ENCODE measurements around the gene PTPRO. TPM values are rescaled to one million over a fixed set of nuclear protein-coding genes. Genes with fewer than 3 reads are reported as not detected.

The PTPRO gene
- total and polyA plus RNA-seq, 10 of the 15 experiments (the other 5 are each of a cell fraction or from before 2014, with no cell fraction given), result 1.2 to 5.3 (median 3.5) TPM

DNA sequence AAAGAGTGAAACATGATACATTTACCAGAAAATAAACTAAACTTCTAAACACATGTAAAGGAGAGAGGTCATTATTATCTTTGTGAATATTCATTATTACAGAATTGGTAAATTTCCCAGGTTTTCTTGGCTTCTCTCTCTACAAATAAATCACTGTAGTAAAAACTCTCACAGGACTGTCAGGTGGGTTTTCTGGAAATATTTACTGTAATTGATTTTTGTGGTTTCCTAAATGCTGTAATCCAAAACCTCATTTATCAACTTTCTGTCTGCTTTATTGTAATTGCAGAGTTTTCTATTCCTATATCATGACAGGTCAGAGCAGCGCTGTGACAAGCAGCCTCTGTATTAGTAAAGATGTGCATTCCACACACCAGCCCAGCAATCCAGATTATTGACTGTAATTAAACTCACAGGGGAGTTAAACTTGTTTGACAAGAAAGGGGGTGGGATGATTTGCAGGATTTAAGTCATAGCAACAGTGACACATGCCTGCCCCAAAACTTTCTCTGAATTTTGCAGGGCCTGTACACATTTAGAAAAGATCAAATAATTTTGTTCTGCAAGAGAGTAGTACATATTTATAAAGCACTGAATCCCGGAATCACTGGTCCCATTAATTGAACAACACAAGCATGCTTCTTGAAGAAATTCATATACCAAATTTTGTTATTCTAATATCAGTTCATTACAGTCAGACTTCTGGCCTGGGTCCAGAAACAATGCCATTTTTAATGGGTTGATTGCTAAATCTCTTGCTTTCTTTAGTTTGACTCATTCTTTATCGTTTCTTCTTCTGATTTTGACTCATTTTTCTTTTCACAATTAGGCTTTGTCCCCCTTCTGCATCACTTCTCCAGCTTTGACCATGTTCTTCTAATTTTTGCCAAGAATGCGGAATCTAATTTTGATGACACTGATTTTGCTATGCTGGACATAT lies 42.2 kb downstream of the PTPRO start (continued):
- TF ChIP-seq, protein P1, sequence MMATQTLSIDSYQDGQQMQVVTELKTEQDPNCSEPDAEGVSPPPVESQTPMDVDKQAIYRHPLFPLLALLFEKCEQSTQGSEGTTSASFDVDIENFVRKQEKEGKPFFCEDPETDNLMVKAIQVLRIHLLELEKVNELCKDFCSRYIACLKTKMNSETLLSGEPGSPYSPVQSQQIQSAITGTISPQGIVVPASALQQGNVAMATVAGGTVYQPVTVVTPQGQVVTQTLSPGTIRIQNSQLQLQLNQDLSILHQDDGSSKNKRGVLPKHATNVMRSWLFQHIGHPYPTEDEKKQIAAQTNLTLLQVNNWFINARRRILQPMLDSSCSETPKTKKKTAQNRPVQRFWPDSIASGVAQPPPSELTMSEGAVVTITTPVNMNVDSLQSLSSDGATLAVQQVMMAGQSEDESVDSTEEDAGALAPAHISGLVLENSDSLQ (IDR thresholded peaks at IDR 0.05), result no peak

GRCh38 chr12:15368812-15369211 lies 46.5 kb downstream of the PTPRO start:
- SMC1A ChIA-PET (ENCODE audit: uncharacterized antibody, unreplicated experiment), result no interaction called here
- Histone ChIP-seq H4K20me1 (ENCODE audit: control insufficient read depth, insufficient read depth) (no peaks in the 10 kb centered on the region), H3K27me3 (replicated peaks in 1 of 2; ENCODE audit: control insufficient read depth in 2 of 2, insufficient read depth in 2 of 2, low read length in 1 of 2) (no peaks in the 10 kb centered on the region), H3K9ac (ENCODE audit: control insufficient read depth, insufficient read depth, low read length) (no peak overlapping the region), H3K4me2 (ENCODE audit: control insufficient read depth, insufficient read depth) (no peak overlapping the region), H3K27ac (ENCODE audit: control insufficient read depth, insufficient read depth) (no peak overlapping the region), H3K36me3 (ENCODE audit: control insufficient read depth in 2 of 2, insufficient read depth in 2 of 2, low read length in 1 of 2) (no peaks in the 10 kb centered on the region), H3K79me2 (ENCODE audit: control insufficient read depth, insufficient read depth, low read length) (no peaks in the 10 kb centered on the region), H2AFZ (ENCODE audit: control insufficient read depth, low read depth, low read length) (no peak overlapping the region), H3K9me3 (replicated peaks; ENCODE audit: control insufficient read depth, insufficient read depth, low read length) (no peaks in the 10 kb centered on the region), H3K4me3 (no peak overlapping the region), H3K4me1 (ENCODE audit: control insufficient read depth, insufficient read depth, low read length) (no peaks in the 10 kb centered on the region)
- DNase-seq (ENCODE audit: low read depth, low spot score), result no peak
- in situ Hi-C loops (cut with MboI), result no loop called here
- no TSS peak for BruUV-seq (replicated peaks)
- no peak for ATAC-seq
- FAIRE-seq, result no peak
- CTCF ChIA-PET, result interaction anchor here (0.9 kb wide), 1 partner anchor 20 kb away, joined by 3 read pairs; no protein-coding TSS in a partner anchor
- intact Hi-C loops (cut with micrococcal nuclease; ENCODE audit: unreplicated experiment), result no loop called here
- RAD21 ChIA-PET (ENCODE audit: unreplicated experiment), result no interaction called here
- POLR2A ChIA-PET, result no interaction called here
- 4% methylated on average over 4 of the region's 4 CpGs for WGBS (ENCODE audit: insufficient coverage, insufficient replicate concordance, low lambda C conversion rate, missing lambda C conversion rate)
- TF ChIP-seq NR2C2 (IDR thresholded peaks at IDR 0.05; ENCODE audit: borderline replicate concordance, control insufficient read depth, insufficient read length, low read depth) (no peak), MTA3 (IDR thresholded peaks at IDR 0.05; ENCODE audit: borderline replicate concordance, low read length) (no peak), IRF4 (IDR thresholded peaks at IDR 0.05; ENCODE audit: low read depth, low read length) (no peak), EED (IDR thresholded peaks at IDR 0.05; ENCODE audit: low read depth) (no peak), TBL1XR1 (IDR thresholded peaks at IDR 0.05; ENCODE audit: low read depth, low read length) (no peak), FOXK2 (IDR thresholded peaks at IDR 0.05) (no peak), NFIC (IDR thresholded peaks at IDR 0.05; ENCODE audit: low read depth, low read length) (no peak), DPF2 (IDR thresholded peaks at IDR 0.05) (no peak), WRNIP1 (IDR thresholded peaks at IDR 0.05; ENCODE audit: borderline replicate concordance, low read depth, low read length) (no peak), SRF (IDR thresholded peaks at IDR 0.05; ENCODE audit: low read depth in 2 of 2, low read length in 2 of 2) (no peak)
- TF ChIP-seq, protein P2, sequence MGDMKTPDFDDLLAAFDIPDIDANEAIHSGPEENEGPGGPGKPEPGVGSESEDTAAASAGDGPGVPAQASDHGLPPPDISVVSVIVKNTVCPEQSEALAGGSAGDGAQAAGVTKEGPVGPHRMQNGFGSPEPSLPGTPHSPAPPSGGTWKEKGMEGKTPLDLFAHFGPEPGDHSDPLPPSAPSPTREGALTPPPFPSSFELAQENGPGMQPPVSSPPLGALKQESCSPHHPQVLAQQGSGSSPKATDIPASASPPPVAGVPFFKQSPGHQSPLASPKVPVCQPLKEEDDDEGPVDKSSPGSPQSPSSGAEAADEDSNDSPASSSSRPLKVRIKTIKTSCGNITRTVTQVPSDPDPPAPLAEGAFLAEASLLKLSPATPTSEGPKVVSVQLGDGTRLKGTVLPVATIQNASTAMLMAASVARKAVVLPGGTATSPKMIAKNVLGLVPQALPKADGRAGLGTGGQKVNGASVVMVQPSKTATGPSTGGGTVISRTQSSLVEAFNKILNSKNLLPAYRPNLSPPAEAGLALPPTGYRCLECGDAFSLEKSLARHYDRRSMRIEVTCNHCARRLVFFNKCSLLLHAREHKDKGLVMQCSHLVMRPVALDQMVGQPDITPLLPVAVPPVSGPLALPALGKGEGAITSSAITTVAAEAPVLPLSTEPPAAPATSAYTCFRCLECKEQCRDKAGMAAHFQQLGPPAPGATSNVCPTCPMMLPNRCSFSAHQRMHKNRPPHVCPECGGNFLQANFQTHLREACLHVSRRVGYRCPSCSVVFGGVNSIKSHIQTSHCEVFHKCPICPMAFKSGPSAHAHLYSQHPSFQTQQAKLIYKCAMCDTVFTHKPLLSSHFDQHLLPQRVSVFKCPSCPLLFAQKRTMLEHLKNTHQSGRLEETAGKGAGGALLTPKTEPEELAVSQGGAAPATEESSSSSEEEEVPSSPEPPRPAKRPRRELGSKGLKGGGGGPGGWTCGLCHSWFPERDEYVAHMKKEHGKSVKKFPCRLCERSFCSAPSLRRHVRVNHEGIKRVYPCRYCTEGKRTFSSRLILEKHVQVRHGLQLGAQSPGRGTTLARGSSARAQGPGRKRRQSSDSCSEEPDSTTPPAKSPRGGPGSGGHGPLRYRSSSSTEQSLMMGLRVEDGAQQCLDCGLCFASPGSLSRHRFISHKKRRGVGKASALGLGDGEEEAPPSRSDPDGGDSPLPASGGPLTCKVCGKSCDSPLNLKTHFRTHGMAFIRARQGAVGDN (IDR thresholded peaks at IDR 0.05), result no peak
- TF ChIP-seq, protein P3, sequence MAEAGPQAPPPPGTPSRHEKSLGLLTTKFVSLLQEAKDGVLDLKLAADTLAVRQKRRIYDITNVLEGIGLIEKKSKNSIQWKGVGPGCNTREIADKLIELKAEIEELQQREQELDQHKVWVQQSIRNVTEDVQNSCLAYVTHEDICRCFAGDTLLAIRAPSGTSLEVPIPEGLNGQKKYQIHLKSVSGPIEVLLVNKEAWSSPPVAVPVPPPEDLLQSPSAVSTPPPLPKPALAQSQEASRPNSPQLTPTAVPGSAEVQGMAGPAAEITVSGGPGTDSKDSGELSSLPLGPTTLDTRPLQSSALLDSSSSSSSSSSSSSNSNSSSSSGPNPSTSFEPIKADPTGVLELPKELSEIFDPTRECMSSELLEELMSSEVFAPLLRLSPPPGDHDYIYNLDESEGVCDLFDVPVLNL (IDR thresholded peaks at IDR 0.05; ENCODE audit: low read depth, low read length), result no peak
- TF ChIP-seq, protein P4, sequence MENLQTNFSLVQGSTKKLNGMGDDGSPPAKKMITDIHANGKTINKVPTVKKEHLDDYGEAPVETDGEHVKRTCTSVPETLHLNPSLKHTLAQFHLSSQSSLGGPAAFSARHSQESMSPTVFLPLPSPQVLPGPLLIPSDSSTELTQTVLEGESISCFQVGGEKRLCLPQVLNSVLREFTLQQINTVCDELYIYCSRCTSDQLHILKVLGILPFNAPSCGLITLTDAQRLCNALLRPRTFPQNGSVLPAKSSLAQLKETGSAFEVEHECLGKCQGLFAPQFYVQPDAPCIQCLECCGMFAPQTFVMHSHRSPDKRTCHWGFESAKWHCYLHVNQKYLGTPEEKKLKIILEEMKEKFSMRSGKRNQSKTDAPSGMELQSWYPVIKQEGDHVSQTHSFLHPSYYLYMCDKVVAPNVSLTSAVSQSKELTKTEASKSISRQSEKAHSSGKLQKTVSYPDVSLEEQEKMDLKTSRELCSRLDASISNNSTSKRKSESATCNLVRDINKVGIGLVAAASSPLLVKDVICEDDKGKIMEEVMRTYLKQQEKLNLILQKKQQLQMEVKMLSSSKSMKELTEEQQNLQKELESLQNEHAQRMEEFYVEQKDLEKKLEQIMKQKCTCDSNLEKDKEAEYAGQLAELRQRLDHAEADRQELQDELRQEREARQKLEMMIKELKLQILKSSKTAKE (IDR thresholded peaks at IDR 0.05; ENCODE audit: low read depth, poor library complexity, severe bottlenecking), result no peak

Measured in GM12878 (cell line).